Inferior parietal cortex (tissue), 1 donor: ENCODE results near the gene UCHL1.

Experiments
- DNase-seq: peaks from one replicate; pipeline ENCODE4 v3.0.0-alpha.2; 2016; ENCODE audit errors: extremely low spot score

UCHL1 gene

DNA sequence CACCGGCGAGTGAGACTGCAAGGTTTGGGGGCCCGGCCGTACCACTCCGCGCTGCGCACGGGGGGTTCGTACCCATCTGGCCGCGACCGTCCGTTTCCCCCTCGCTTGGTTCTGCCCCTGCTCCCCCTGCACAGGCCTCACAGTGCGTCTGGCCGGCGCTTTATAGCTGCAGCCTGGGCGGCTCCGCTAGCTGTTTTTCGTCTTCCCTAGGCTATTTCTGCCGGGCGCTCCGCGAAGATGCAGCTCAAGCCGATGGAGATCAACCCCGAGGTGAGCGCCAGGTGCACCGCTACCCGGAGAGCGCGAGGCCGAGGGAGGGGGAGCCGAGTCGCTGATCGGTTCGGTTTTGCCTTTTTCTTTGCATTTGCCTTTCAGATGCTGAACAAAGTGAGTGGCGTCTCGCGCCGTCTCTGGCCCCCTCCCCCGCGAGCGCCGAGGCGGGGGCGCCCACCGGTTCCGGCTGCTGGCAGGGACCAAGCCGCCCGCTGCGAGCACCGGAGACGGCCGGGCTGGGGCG is at the start of gene UCHL1:
Gene UCHL1 (plus strand): TSS at position 189 of the 517 bp plus-strand sequence. CDS start 49 bp downstream, at position 238.
- no peak for DNase-seq

DNA sequence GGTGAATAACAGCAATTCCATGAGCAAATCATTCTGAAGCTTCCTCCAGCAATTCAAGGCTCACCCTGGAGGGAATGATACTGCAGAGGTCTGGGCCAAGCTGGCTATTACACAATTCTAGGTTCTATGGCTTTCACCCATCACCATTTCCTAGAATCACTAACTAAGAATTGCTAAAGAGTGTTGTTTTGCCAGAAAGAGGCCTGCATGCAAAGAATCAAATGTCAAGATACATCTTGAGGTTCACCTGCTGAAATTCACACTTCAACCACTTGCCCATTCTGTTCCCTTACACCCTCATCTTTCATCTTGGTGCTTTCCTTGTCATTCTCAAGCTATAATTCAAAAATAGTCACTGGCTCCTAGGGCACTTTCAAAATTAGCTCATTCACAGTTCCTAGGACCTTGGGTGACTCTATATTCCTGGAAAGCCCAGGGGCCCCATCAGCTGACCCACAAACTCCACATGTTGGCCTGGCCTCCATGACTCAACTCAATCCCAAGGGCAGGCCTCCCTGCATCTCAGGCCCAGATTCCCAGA is 49.4 kb upstream of the UCHL1 start:
- no peak for DNase-seq

DNA sequence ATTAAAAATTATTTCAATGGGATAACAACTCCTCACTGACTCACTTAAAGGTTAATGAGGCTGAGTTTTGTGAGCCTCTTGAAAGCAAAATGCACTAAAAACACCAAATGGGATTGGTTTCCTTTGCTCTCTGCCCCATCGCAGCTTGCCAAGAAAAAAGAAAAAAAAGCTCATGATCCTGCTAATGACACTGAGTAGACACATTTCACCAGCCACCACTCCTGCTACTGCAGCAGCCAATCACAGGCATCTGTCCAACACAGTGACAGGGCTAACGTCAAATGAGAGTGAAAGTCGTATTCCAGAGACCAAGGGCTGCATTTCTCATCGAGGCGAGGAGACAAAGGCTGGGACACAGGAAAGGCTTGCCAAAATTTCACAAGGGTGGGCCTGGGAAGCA is 47.5 kb upstream of the UCHL1 start:
- no peak for DNase-seq

DNA sequence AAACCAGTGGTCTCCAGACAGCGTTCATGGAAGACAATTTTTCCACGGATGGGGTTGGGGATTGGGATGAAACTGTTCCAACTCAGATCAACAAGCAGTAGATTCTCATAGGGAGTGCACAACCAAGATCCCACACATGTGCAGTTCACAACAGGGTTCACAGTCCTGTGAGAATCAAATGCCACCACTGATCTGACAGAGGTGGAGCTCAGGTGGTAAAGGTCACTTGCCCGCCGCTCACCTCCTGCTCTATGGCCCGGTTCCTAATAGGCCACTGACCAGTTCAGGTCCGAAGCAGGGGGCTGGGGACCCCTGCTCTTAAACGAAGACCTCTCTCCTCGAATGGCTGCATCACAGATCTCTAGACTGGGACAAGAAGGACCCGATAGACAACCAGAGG is 46.8 kb upstream of the UCHL1 start:
- DNase-seq: no peak

DNA sequence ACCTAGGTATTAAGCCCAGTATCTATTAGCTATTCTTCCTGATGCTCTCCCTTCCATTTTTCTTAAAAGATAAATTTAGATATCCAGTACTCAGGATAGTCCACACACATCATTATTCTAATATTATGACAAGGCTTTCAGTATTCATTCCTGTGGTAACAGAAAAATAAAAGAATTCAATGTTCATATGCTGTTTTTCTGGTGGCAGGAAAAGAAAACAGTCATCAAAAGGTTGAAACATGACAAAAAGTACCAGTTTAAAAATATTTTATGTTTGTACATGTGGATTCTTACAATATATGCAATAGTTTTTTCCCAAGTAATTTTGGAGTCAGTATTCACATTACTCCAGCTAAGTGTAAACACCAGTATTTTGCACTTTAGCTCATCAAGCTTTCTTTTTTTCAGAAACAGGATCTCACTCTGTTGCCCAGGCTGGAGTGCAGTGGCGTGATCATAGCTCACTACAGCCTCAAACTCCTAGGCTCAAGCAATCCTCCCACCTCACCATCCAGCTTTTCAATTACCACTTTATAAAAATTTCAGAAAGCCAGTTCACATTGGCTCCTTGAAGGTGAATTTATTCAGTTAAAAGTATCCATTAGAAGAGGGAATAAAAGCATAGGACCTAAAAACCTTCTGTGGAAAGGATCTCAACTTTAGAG is 44.6 kb upstream of the UCHL1 start:
- no peak for DNase-seq

DNA sequence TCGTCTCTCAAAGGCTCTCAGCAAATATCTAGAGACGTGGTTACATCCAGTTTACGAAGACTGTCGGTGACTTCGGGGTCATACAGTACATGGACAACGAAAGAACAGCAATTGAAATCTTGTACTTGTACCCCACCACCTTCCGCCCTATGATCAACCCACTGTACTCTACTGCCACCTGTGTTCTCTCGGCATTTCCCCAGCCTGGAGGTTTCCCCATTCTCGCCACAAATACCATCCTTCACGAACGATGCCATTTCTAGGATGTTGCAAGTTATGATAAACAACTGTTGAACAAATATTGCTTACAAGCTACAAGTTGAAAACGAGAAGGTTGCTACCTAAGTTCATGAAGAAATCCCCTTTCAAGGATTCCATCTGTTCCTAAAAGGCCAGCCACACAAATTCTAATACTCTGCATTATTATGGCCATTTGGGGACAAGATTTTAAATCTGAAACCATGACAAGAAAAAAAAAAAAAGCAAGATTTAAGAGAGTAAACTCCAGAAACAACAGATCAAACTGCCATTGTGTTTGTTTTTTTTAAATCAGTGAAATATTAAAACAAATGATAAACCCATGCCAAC is 44.0 kb upstream of the UCHL1 start:
- DNase-seq: peak; percentile 64

DNA sequence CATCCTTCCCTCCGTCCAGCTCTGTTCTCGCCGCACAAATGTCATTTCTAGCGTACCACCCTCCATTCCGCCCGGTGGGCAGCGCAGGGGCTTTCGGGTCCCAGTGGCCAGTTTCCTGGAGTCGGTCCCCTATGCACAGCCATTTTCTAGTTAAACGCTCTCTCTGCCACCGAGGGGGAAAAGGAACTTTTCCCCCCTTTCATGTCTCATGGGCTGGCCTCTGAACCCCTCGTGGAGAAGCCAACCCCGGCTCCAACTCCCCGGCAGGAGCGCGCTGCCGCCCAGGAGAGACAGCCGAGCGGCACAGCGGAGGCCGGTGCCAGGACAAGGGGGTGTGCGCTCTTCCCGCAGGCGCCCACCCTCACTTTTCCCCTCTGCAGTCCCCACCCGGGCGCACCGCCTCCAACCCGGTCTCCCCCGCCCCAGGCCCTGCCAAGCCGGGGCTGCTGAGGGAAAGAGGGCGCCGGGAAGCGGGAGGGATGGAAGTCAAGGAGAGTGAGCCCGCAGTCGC is 43.0 kb upstream of the UCHL1 start:
- no peak for DNase-seq

DNA sequence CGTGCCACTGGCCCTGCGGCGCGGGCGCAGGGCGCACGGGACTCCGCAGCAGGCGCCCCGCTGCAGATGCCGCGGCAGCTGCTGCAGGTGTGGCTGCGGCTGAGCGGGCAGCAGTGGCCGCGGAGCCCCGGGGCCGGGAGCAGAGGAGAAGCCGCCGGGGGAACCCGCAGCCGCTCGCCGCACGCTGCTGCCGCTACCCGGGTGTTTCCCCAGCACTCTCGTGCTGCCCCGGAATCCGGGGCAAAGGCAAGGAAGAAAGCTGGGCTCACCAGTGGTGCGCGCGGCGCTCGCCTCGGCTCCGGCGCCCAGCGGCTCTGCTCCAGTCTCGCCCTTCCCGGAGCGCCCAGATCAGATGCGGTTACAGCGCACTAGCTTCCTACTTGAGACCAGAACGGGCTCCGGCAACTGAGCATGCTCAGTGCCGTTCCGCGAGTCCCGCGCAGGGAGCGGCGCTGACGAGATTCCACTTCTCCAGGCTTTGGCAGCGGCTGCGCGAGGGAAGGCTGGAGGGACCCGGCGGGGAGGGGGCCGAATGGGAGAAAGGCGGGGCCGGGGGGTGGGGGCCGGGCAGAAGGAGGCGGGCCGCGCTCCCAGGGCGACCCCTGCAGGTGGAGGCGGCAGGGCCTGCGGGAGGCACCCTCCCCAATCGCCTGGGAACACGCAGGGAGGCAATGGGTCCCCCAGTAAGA is 42.4 kb upstream of the UCHL1 start, which contains the start of gene APBB2:
Gene APBB2 (minus strand): TSS at position 407 of the 689 bp plus-strand sequence. CDS start 181,288 bp downstream, outside the sequence.
- DNase-seq: peak; percentile 94

DNA sequence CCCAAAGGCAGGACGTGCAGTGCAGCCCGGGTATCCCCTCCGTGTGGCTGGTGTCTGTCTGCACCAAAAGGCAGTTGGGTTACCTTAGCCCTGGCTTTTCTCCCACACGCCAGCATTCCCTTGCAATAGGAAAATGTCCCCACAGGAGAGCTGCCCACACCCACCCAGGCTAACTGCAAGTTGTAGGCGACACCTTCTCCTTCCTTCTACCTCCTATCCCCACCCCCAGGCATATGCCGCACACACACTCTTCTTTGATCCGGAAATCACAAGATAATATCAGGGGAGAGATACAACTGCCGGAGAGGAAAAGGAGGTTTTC is 41.9 kb upstream of the UCHL1 start:
- DNase-seq: no peak

DNA sequence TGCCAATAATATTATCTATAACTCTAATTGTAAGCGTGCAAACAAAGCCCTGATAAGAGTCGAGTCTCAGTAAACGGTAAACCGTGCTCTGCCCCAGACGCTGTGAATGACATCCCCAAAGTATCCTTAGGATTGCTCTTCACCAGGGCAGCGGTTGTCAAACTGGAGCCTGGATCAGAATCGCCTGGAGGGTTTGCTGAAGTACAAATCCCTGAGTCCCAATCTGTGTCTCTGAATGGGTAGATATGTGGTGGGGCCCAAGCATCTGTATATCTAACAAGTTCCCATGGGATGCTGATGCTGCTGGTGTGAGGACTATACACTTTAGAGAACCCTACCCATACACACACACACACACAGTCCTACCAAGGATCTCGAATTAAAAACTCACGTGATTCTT is 41.6 kb upstream of the UCHL1 start:
- no peak for DNase-seq

DNA sequence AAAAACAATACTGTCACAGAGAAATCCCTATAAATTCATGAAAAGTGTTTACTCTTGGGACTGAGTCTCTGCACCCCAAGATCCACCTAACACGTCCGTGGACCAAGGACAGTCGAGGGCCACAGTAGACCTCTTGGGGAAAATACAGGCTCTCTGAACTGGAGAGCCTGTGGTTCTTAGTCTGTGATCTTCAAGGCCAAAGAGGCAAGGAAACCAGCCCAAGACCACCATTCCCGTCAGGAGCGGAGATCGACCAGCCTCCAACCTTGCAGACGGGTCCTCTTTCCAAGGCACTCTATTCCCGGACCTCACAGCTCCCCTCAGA is 40.8 kb upstream of the UCHL1 start:
- DNase-seq: no peak

DNA sequence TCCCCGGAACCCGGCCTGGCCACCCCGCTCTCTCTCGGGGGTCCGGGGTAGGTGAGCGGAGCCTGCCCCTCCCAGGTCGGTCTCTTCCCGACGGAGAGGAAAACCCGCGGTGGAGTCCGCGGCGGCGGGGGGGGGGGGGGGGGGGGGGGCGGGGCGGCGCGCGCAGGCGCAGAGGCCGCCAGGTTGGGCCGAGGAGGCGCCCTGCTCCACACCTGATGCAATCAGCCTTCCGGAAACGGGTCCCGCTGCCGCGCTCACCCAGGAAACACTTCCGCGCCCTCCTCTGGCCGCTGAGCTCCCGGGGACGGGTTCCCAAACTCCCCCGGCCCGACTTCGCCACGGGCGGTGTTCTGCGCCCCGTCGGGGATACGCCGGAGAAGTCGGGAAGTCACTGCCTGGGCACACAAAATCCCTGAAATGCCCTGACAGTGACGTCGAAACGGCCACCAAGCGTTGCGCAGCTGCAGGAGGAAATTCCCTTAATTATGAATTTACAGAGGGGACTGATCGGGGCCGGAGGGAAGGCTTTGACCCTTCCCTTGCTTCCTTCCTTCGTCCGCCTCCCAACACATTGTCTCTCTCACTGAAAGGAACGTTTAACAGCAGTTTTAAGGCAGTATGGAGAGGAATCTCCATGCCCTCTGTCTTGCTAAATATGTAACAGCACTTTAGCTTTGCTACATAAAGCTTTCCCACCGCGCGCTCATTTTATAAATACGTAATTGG is 40.3 kb upstream of the UCHL1 start:
- DNase-seq: peak; percentile 57

DNA sequence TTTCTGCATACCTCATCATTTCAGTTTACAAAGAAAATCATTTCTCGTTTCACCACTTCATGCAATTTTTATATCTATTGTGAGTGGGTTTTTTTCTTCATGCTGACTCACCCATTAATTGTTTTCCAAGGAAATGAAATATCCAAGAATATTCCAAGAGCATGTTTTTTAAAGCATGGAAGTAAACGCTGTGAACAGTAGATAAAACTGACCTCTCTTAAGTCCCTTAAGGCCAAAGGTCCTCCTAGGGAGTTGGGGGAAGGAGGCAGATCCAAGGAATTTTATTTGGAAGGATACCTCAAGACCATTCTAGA is 39.8 kb upstream of the UCHL1 start:
- no peak for DNase-seq

DNA sequence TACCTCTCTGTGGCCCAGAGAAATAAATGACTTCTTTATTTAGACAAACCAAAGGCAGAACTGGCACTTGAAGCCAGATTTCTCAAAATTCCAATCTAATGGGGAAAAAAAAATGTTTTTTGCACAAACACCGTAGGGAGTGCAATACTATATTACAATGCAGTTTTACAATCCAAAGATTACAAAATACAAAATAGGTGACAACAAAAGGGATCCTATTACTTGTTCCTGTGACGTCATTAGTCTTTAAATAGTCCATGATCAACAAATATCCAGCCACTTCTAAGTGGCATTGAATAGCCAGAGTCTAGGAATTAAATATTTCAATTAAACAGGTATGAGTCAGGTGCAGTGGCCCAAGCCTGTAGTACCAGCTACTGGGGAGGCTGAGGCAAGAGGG is 39.4 kb upstream of the UCHL1 start:
- DNase-seq: no peak

DNA sequence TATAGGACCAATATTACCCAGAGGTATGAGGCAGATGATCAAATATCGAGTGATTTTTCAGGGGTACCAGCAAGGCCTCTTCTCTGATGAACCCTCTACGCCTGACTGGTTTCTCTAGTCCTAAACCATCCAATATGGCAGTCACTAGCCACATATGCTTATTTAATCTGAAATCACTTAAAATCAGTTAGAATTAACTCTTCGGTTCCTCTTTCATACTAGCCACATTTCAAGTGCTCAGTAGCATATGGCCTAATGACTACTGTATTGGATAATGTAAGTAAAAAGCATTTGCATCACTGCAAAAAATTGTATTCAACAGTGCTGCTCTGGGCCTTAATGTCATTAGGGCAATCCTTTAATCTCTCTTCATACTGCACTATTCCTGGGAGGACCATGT is 38.0 kb upstream of the UCHL1 start:
- DNase-seq: no peak

DNA sequence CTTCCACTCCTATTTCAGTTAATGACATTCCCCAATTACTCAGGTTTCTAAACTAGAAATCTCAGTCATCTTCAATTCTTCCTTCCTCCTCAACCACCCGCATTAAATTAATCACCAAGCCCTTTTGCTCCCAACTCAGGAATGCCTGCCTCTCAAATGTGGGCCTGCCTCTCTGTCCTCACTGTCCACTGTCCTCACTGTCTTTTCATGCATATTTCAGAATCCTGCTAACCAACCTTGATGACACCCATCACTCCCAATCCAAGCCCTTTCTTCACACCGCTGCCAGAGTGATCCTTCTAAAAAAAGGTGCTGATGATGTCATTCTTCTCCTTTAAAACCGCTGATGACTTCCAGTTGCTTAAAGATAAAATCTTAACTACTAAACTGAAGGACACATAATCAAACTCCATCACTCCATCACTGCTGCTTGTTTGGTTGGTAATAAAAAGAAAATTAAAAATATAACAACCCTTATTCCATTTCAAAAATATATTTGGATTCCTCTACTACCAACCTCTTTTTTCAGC is 37.2 kb upstream of the UCHL1 start:
- no peak for DNase-seq

DNA sequence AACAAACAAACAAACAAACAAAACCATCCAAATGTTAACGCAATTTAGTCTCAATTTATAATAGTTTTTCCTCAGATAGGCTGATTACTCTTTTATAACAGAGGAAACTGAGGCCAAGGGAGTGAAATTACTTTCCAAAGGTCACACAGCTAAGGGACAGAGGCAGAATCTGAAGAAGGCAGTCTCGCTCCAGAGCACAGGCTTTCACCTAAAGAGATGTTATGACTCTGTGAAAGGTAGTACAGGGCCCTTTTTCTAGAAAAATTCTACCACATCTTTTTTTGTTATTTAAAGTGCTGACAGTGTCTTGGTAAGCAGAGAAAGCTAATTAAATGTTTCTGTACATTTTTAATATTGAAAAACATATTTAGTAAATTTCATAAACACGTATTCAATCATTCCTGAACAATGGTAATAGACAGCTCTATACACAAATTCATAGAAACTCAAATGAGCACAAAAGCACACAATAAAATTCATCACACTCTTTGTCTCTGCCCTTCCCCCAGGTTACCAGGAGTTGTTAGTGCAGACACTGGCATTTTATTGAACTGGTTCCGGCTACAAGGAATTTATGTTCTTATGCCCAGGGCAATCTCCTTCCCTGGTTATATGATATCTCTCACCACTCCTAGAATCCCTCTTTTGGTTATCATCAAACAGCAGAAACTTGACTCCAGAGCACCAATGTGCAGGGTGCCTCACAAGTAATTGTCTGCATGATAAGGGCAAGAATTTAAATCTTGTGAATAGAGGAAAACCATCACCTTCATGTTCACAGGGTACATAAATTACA is 34.7 kb upstream of the UCHL1 start:
- DNase-seq: no peak

DNA sequence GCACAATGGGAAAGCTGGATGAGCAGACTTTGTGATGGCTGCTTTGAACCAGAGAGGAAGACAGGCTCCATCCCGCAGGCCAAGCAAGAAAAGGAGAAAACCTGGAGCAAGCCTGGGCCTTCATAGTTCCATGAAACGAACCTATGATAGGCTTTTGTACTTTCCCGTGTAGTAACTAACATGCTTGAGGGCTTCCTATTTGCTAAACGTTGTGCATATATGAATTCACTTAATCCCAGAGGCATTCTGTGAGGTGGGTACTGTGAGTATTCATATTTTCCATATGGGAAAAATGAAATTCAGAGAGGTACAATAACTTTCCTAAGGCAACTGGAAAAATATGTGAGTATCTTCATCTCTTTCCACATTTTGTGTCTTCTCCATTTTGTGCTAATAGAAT is 28.8 kb upstream of the UCHL1 start:
- DNase-seq: no peak

DNA sequence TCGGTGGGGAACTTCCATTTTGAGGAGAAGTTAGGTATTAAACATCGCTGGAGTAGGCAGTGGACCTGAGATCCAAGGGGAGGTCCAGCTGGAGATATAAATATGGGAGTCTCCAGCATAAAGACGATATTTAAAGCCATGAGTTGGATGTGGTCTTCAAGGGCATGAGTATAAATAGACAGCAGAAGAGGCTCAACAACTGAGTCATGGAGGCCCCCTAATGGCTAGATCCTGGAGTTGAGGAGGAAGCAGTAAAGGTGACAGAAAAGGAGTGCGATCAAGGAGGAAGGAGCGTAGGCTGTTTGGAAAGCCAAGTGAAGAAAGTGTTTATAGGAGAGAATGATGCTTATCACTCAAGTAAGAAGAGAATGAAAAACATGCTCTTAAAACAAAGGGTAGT is 24.3 kb upstream of the UCHL1 start:
- DNase-seq: no peak

DNA sequence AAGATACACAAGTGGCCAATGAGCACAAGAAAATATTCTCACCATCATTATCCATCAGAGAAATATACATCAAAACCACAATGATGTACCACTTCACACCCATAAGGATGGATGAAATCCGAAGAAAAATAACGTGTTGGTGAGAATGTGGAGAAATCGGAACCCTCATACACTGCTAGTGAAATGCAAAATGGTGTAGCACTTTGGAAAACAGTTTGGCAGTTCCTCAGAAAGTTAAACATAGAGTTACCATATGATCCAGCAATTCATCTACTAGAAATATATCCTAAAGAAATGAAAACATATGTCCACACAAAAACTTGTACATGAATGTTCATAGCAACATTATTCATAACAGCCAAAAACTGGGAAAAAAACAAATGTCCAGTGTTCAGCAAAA is 23.9 kb upstream of the UCHL1 start:
- DNase-seq: no peak

DNA sequence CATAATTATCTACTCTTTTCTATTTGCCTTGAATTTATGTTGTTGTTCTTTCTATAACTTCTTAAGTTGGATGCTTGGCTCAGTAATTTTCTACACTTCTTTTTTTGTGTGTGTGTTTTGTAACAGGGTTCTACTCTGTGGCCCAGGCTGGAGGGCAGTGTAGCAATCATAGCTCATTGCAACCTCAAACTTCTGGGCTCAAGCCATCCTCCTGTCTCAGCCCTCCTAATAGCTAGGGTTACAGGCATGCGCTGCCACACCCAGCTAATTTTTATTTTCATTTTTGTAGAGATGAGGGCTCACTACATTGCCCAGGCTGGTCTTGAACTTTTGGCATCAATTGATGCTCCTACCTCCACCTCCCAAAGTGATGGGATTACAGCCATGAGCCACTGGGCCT is 20.7 kb upstream of the UCHL1 start:
- no peak for DNase-seq
